K562 (cell line): ENCODE data around the gene TMEM222. TPM values are rescaled to one million over a fixed set of nuclear protein-coding genes. Genes with fewer than 3 reads are reported as not detected.

Experiments
- ADNP ChIP-seq: fragments of 200-800 bp; sonication (Bioruptor generic); IDR thresholded peaks from 2 replicates; pipeline ENCODE4 v1.6.1; 2016; ENCODE audit warnings: missing genetic modification characterization, missing compliant biosample characterization
- ARID1B ChIP-seq: fragments of 450-650 bp; IDR thresholded peaks from 2 replicates; pipeline ENCODE4 v1.6.1; 2016; ENCODE audit warnings: antibody characterized with exemption, mild to moderate bottlenecking, inconsistent platforms
- E2F8 ChIP-seq: fragments of 450-650 bp; IDR thresholded peaks from 2 replicates; pipeline ENCODE4 v1.7.1; 2018; ENCODE audit warnings: mild to moderate bottlenecking, low read depth; ENCODE audit not compliant: partially characterized antibody
- ETV5 ChIP-seq: sonication (generic); formaldehyde crosslinking; IDR thresholded peaks from 2 replicates; pipeline ENCODE4 v1.4.0; 2020; ENCODE audit warnings: low read depth, mild to moderate bottlenecking, missing genetic modification reagents
- FUS ChIP-seq: fragments of 200-400 bp; formaldehyde crosslinking; optimal IDR thresholded peaks from 2 replicates; pipeline ENCODE3; 2017; ENCODE audit warnings: low read depth, low read length
- KDM4B ChIP-seq, 2 experiments: fragments of 450-650 bp in 1 of 2; sonication (generic) in 1 of 2; IDR thresholded peaks; 2 replicates each; pipeline ENCODE4 v1.6.1; 2016 to 2017; ENCODE audit warnings: borderline replicate concordance in 2 of 2, antibody characterized with exemption in 1 of 2, low read depth in 1 of 2, mild to moderate bottlenecking in 1 of 2
- RCOR1 ChIP-seq, 2 experiments: IDR thresholded peaks; 2 replicates each; pipeline ENCODE4 v1.6.1; 2012; ENCODE audit warnings: low read depth in 2 of 2, low read length in 2 of 2, borderline replicate concordance in 1 of 2, improper control_type of control experiment in 1 of 2
- SIX5 ChIP-seq, 2 experiments: IDR thresholded peaks; 2 replicates each; pipeline ENCODE4 v1.6.1; 2011; ENCODE audit warnings: low read length in 2 of 2, borderline replicate concordance in 1 of 2, low read depth in 1 of 2, mild to moderate bottlenecking in 1 of 2, moderate library complexity in 1 of 2; ENCODE audit not compliant: insufficient read depth in 1 of 2
- SLC30A9 ChIP-seq: fragments of 250-450 bp; sonication (Bioruptor Pico); IDR thresholded peaks from 2 replicates; pipeline ENCODE4 v1.8.0; 2022; ENCODE audit warnings: mild to moderate bottlenecking, moderate library complexity
- SOX6 ChIP-seq: fragments of 450-650 bp; IDR thresholded peaks from 2 replicates; pipeline ENCODE4 v1.6.1; 2014; ENCODE audit warnings: mild to moderate bottlenecking
- SPI1 ChIP-seq: IDR thresholded peaks from 2 replicates; pipeline ENCODE4 v1.6.1; 2011; ENCODE audit warnings: low read depth, low read length, control low read depth, borderline replicate concordance
- TGIF2 ChIP-seq: sonication (generic); formaldehyde crosslinking; IDR thresholded peaks from 2 replicates; pipeline ENCODE4 v1.8.1; 2022; ENCODE audit warnings: mild to moderate bottlenecking, missing genetic modification reagents, moderate library complexity
- THAP7 ChIP-seq: fragments of 250-450 bp; sonication (Bioruptor Pico); IDR thresholded peaks from 2 replicates; pipeline ENCODE4 v1.5.0; 2021
- YBX1 ChIP-seq: fragments of 450-650 bp; IDR thresholded peaks from 2 replicates; pipeline ENCODE4 v1.7.1; 2016; ENCODE audit warnings: mild to moderate bottlenecking
- ZBTB11 ChIP-seq, 3 experiments: fragments of 200-800 bp in 1 of 3; fragments of 250-450 bp in 1 of 3; fragments of 450-650 bp in 1 of 3; sonication (Bioruptor Pico) in 1 of 3; sonication (Bioruptor generic) in 1 of 3; formaldehyde crosslinking in 1 of 3; IDR thresholded peaks; 2 replicates each; pipeline versions ENCODE4 v1.6.1 to v1.8.0; 2016 to 2022; ENCODE audit warnings: mild to moderate bottlenecking in 2 of 3, missing genetic modification characterization in 2 of 3, missing compliant biosample characterization in 1 of 3, moderate library complexity in 1 of 3
- ZC3H4 ChIP-seq: sonication (generic); formaldehyde crosslinking; IDR thresholded peaks from 2 replicates; pipeline ENCODE4 v1.9.0; 2021; ENCODE audit warnings: missing genetic modification reagents, borderline replicate concordance
- ZNF76 ChIP-seq: fragments of 250-450 bp; sonication (Bioruptor Pico); IDR thresholded peaks from 2 replicates; pipeline ENCODE4 v1.4.0; 2020; ENCODE audit warnings: mild to moderate bottlenecking, moderate library complexity, borderline replicate concordance
- polyA plus RNA-seq, 8 experiments: library from polyadenylated mRNA; depleted of rRNA in 4 of 8; stranded (reverse) in 5 of 8; unstranded in 3 of 8; fragments of >200 nt; fragmentation: Nextera tagmentation in 2 of 8; fragmentation: Illumina TruSeq in 1 of 8; extraction: Ambion mirVana in 2 of 8; extraction: Trizol in 1 of 8; gene quantifications; 2 replicates each; pipeline versions ENCODE4 v1.2.1 to v1.2.3, GENCODE V29; 2011 to 2014; ENCODE audit warnings: inconsistent platforms in 1 of 8, missing spikeins in 1 of 8
- total RNA-seq, 7 experiments: library from RNA; depleted of rRNA in 6 of 7; stranded (reverse); fragments of >200 nt in 6 of 7; fragmentation: Illumina TruSeq in 2 of 7; extraction: Trizol in 2 of 7; gene quantifications; 2 replicates each; pipeline versions ENCODE4 v1.2.1 to v1.2.3, GENCODE V29; 2011 to 2021; ENCODE audit warnings: low replicate concordance in 1 of 7

The TMEM222 gene
- total and polyA plus RNA-seq, 9 of the 15 experiments (the other 6 are each of a cell fraction or from before 2014, with no cell fraction given): 6.9 to 48.0 (median 32.8) TPM

GRCh38 chr1:27365372-27366112, 43.6 kb downstream of the TMEM222 start (continued):
- TF ChIP-seq ZC3H4 (CRISPR knock-in tag) (no peak), ZNF76 (no peak), ZBTB11 (CRISPR knock-in tag; IDR thresholded peaks at IDR 0.05) (no peak), YBX1 (no peak), SPI1 (no peak; the same call in 1 of the 2 replicates), SIX5 (IDR thresholded peaks at IDR 0.05; ENCODE audit: borderline replicate concordance in 1 of 2, insufficient read depth in 1 of 2, low read depth in 1 of 2, low read length in 2 of 2) (no peak), SOX6 (no peak), RCOR1 (IDR thresholded peaks at IDR 0.05; ENCODE audit: borderline replicate concordance in 1 of 2, low read depth in 2 of 2, low read length in 2 of 2) (no peak), KDM4B (IDR thresholded peaks at IDR 0.05; ENCODE audit: borderline replicate concordance in 2 of 2, low read depth in 1 of 2) (no peak), ARID1B (no peak), THAP7 (no peak), E2F8 (no peak), ETV5 (CRISPR knock-in tag) (peak; percentile 80; the same call in 1 of the 2 replicates), FUS (no peak), ADNP (tag) (no peak), SLC30A9 (CRISPR knock-in tag) (no peak), TGIF2 (CRISPR knock-in tag) (no peak)
